GM18526 (cell line): ENCODE results near the gene AKT1.

Experiments used
- POLR2A ChIP-seq: IDR thresholded peaks from 3 replicates; pipeline ENCODE4 v1.6.1; 2011; ENCODE audit not compliant: insufficient read length; ENCODE audit errors: extremely low read depth

The AKT1 gene

DNA sequence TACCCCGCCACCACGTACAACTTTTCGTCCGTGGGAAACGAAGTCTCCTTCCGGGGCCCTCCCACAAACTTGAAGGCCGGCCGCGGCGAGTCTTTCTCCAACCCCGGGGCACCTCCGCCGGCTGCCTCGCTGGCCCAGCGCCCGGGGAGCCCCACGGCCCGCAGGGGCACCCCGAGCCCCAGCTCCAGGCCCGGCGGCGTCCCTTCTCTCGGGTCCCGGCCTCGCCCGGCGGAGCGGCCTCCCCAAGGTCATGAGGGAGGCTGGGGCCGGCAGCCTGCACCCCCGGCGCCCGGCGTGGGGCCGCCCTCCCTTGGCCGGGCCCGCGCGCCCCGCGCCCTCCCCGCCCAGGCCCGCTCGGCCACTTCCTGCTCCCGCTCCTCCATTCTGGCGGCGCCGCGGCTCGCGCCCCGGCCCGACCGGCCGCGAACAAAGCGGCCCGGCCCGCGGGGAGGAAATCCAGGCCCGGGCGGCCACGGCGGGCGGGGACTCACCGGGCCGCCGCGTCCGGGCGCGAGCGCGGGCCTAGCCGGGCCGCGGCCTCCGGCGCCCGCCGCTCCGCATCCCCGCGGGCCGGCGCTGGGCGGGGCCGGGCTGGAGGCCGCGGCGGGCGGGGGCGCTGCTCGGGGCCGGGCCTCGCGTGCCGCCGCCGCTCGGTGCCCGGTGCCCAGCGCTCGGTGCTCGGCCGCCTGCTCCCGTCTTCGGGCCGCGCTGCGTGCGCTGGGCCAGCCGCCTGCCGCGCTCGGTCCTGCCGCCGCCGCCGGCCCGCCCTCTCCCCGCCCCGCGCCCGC, at the start of gene AKT1:
Gene AKT1 (minus strand): TSS at position 756 of the 788 bp plus-strand sequence. CDS start 3,105 bp downstream, outside the sequence.
- no peak for TF ChIP-seq POLR2A

DNA sequence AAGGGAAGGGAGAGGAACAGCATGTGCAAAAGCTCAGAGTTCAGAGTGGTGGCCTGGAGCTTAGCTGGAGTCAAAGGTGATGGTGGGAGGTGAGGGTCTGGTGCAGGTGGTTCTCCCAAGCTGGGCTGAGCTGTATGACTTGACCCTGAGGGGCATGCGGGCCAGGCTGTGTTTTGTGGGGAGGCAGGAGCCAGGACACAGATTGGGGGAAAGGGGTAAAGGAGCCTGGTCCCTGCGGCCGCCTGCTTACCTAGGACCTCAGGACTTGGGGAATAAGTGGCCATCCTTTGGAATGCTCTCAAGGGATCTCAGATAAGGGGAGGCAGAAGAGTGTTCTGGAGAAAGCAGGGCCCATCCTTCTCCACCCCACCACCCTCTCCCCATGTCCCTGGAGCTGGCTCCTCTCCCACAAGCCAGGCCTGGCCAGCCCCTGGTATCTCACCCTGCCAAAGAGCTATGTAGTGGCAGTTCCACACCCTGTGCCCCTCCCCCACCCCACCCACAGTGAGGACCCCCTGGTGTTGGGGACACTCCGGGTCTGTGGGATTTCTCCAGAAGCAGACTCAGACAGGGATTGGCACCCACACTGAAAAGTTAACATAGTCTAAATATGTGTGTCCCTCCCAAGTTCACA, 49.6 kb upstream of the AKT1 start:
- no peak for TF ChIP-seq POLR2A

DNA sequence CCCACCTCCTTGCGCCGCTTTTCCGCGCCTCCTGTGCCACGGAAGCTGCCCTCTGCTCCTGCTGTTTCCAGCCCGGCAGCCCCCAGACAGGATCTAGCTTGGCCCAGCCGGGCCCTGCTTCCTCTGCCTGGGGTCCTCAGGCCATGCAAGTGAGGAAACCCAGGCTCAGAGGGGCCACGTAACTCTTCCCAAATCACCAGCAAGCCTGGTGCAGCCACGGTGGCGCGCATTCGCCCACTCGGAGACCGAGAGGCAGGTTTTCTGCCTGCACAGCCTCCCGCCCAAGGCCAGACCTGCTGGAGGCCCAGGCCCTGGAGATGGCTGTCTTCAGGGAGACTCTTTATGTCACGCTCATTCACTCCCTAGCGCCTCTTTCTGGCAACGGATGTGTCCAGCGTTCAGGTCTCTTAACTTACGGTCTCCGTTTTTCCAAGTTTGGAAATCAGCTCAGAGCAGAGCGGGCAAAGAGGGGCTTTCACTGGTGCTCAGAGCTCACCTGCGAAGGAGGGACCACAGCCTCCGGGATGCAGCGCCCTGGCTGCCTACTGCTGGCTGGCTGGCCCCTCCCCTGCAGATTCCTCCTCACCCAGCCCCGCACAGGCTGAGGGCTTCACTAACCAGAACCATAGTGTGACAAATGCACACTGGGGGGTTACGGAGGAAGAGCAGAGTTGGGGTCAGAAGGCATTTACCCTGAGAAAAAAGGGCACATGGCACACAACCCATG, 48.9 kb upstream of the AKT1 start:
- TF ChIP-seq POLR2A, result no peak

GRCh38 chr14:104843442-104844305, 48.1 kb upstream of the AKT1 start:
- TF ChIP-seq POLR2A, result no peak

DNA sequence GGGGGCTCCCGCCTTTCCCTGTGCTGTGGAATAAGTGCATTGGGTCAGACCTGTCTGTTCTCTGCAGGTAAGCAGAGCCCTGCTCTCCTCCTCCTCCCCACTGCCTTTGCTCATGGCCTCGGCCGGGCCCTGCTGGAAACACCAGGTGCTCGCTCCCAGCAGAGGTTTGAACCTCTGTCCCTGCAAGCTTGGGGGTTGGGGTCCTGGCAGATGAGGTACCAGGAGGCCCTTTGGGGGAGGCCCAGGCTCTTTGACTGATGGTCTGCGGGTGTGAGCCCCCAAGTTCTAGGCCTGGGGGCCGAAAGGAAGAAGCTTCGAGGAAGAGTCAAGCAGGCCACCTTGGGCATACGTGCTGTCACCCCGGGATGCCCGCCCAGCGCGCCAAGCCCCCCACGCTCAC, 47.5 kb upstream of the AKT1 start:
- no peak for TF ChIP-seq POLR2A

- TF ChIP-seq POLR2A, result no peak
Observed at GRCh38 chr14:104841730-104842129, 46.2 kb upstream of the AKT1 start.

DNA sequence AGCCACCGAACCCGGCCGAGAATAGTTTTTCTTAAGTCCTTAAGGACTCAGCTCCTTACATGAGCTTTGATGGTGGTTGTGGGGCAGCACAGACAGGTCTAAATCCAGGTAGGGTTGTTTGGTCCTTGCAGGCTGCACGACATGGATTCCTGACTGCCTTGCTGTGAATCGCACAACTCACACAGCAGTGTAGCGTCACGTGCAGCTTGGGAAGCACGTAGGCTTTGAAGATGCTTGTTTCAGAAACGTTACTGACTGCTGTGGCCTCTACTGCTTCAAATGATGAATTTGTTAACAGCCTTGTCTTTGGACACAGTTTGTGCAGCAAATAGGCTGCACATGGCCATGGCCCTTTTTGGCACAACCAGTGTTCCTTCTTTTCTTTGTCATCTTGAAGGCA, 35.2 kb upstream of the AKT1 start:
- TF ChIP-seq POLR2A, result no peak

DNA sequence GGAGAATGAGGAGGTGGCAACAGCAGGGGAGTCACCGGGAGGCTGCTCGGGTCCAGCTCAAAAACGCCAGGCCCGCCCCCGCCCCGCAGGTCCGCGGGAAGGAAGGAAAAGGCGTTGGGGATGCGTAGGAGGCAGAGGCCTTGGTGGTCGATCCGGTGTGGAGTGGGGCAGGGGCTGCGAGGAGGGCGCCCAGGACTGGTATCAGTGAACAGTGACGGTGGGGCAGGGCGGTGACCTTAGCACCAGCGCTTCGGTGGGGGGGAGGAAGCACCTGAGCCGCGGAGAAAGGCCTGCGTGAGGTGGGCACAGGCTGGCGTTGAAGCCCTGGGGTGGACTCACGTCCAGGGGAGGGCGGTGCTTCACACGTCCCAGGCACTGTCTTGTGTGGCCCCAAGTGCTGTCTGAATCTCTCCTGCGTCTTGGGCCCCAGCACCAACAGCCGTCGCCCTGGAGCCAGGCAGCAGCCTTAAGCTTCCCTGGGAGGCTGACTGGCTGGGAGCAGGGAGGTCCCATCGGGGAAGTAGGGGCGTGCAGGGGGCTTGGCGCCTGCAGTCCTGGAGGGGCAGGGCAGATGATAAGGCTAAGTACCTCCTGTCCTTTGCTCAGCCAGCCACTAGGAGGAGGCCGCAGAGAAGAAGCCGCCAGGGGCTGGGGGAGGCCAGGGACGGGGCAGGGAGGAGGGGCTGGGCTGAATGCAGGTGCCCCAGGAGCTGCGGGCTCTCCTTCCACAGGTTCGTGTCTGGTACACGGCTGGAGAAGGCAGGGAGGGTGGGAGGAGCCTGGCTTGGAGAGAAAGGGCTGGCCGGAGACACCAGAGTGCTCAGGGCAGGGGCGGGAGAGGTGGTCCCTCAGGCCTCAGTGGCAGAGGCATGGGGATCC, 31.9 kb upstream of the AKT1 start:
- TF ChIP-seq POLR2A, result no peak

- no peak for TF ChIP-seq POLR2A
Observed at GRCh38 chr14:104826861-104827176, 31.3 kb upstream of the AKT1 start.

DNA sequence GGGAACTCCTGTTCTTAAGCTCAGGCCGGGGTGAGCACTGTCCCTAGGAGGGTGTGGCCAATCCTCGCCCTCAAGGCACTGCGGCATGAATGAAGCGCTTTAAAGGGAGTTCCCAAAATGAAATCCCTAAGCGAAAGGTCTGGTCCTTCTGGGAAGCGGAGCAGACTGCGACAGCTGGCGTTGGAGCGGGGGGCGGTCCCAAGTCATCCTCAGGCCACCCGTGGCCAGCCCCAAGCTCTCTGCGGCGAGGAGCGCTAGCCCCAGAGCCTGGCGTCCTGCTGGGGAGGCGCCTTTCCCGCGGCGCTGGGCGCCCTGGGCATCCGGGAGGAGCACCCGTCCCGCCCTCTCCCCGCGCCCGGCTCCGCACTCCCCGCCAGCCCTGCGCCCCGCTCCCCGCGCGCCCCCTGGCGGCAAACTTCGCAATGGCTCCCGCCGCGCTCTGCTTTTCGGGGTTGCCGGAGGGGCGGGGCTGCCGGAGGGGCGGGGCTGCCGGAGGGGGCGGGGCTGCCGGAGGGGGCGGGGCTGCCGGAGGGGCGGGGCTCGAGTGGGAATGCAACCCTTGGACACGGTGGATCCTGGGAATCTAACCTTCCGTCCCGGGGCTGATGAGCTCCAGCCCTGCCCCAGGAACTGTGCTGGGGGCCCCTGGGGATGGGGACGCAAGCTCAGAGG, 30.8 kb upstream of the AKT1 start:
- TF ChIP-seq POLR2A, result no peak

GRCh38 chr14:104824353-104824997, 28.9 kb upstream of the AKT1 start:
- no peak for TF ChIP-seq POLR2A

DNA sequence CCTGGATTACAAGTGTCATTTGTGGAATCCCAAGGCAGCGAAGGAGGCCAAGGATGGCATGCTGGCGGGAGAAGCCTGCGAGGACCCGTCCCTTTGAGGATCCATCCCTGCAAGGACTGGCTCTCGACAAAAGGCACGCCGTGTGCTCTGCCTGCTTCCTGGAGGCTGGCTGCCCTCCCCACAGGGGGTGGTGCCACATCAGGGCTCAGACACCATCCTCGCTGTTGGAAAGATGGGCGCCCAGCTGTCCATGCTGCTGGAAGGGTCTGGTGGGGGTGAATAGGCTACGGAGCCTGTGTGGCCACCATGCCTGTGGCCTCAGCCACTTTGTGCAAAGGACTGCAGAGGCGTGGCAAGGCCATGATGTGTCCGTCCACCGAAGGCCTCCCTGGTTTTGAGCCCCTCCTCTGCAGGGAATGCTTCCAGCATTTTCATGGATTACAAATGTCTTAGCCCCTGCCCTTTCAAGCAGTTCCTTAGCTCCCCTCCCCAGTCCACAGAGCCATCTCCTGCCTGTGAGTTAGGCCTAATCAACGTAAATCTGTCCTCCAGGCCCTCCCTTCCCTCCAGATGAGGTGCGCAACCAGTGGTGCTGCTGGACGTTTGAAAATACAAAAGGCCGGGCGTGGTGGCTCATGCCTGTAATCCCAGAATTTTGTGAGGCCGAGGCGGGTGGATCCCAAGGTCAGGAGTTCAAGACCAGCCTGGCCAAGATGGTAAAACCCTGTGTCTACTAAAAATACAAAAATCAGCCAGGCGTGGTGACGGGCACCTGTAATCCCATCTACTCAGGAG, 27.5 kb upstream of the AKT1 start:
- TF ChIP-seq POLR2A, result no peak

DNA sequence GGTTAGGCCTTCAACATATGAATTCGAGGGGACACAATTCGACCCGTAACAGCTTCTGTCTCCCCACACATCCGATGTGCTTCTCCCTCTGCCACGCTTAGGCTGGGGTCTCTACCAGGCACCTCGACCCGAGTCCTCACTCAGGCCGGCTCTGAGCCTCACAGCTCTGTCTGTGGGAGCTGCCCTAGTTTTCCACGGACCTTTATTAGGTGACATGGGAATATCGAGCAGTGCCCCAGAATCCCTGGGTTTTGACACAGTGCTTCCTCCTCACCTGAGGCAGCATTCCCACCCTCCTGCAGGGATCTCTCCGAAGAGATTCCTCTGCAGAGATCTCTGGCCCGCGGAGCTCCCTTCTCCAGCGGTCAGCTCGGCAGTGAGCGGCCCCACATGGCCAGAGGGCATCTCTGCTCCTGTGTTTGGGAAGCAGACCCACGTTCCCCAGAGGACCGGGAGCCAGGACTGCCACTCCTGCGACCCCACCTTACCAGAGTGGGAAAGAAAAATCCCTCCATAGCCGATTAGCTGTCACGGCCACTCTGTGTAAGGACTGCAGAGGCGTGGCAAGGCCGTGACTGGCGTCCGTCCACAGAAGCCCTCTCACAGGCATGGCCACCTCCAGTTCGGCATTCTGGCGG, 26.5 kb upstream of the AKT1 start:
- no peak for TF ChIP-seq POLR2A
